Smooth muscle cell (in vitro differentiated cells): Measurements from ENCODE around the gene NCOA3. TPM values are rescaled to one million over a fixed set of nuclear protein-coding genes. Genes with fewer than 3 reads are reported as not detected.

Experiments
- DNase-seq: peaks from one replicate; lab custom pipeline; 2025; ENCODE audit not compliant: unreplicated experiment; lab: John Stamatoyannopoulos, UW
- H2AFZ ChIP-seq: fragments of 200-600 bp; sonication (generic); 2 replicates; pipeline ENCODE4 v1.6.0; 2016; ENCODE audit warnings: antibody characterized with exemption, low read depth, mild to moderate bottlenecking
- H3F3A ChIP-seq: fragments of 200-600 bp; sonication (generic); 2 replicates; pipeline ENCODE4 v1.6.0; 2017; ENCODE audit warnings: antibody characterized with exemption, low read depth
- H3K27ac ChIP-seq: fragments of 200-600 bp; sonication (generic); 2 replicates; pipeline ENCODE4 v1.5.1; 2016; ENCODE audit warnings: low read depth, mild to moderate bottlenecking
- H3K27me3 ChIP-seq: fragments of 200-600 bp; sonication (generic); 2 replicates; pipeline ENCODE4 v1.6.1; 2016; ENCODE audit warnings: low read depth, mild to moderate bottlenecking
- H3K36me3 ChIP-seq: fragments of 200-600 bp; sonication (generic); 2 replicates; pipeline ENCODE4 v1.5.1; 2016; ENCODE audit warnings: low read depth
- H3K4me1 ChIP-seq: fragments of 200-600 bp; sonication (generic); 2 replicates; pipeline ENCODE4 v1.5.1; 2016; ENCODE audit warnings: low read depth
- H3K4me2 ChIP-seq: fragments of 200-600 bp; sonication (generic); 2 replicates; pipeline ENCODE4 v1.6.0; 2016; ENCODE audit warnings: mild to moderate bottlenecking
- H3K4me3 ChIP-seq: fragments of 200-600 bp; sonication (generic); 2 replicates; pipeline ENCODE4 v1.5.1; 2016; ENCODE audit warnings: mild to moderate bottlenecking
- H3K79me2 ChIP-seq: fragments of 200-600 bp; sonication (generic); 2 replicates; pipeline ENCODE4 v1.6.0; 2016; ENCODE audit warnings: low read depth, mild to moderate bottlenecking
- H3K9ac ChIP-seq: fragments of 200-600 bp; sonication (generic); 2 replicates; pipeline ENCODE4 v1.6.0; 2016; ENCODE audit warnings: low read depth
- H3K9me3 ChIP-seq: fragments of 200-600 bp; sonication (generic); replicated peaks from 2 replicates; pipeline ENCODE4 v1.5.1; 2016; ENCODE audit warnings: low read depth
- H4K20me1 ChIP-seq: fragments of 200-600 bp; sonication (generic); 2 replicates; pipeline ENCODE4 v1.6.0; 2016; ENCODE audit warnings: low read depth
- CTCF ChIP-seq: fragments of 200-600 bp; sonication (generic); IDR thresholded peaks from 2 replicates; pipeline ENCODE4 v1.5.1; 2017; ENCODE audit warnings: borderline replicate concordance, mild to moderate bottlenecking, antibody characterized with exemption; ENCODE audit not compliant: insufficient read depth, poor library complexity, severe bottlenecking
- WGBS: methylation state at CpG from one replicate; pipeline ENCODE4 v1.1.7; 2016; ENCODE audit warnings: low lambda C conversion rate; 5-methylcytosine and 5-hydroxymethylcytosine counted together
- polyA plus RNA-seq: library from polyadenylated mRNA; unstranded; fragments of >200 nt; fragmentation: Nextera tagmentation; extraction: Ambion mirVana; gene quantifications from 2 replicates; pipeline ENCODE4 v1.2.1, GENCODE V29; 2016
- total RNA-seq: library from RNA; depleted of rRNA; stranded (reverse); fragments of >200 nt; gene quantifications from 2 replicates; pipeline ENCODE4 v1.2.3, GENCODE V29; 2014

NCOA3 gene
- total and polyA plus RNA-seq, 2 experiments from 2014 or later = 6.0 to 28.4 TPM

GRCh38 chr20:47660983-47661700, 159.5 kb downstream of the NCOA3 start:
- H3K9ac ChIP-seq = no peak overlapping the region
- no peaks in the 10 kb centered on the region for H3K27me3 ChIP-seq
- no peaks in the 10 kb centered on the region for H3K9me3 ChIP-seq
- no peak overlapping the region for H2AFZ ChIP-seq
- no peak overlapping the region for H3K27ac ChIP-seq
- H3K4me1 ChIP-seq = peaks cover 4% of the 10 kb centered on the region
- H3K79me2 ChIP-seq = no peaks in the 10 kb centered on the region
- H3K36me3 ChIP-seq = no peaks in the 10 kb centered on the region
- H4K20me1 ChIP-seq = no peaks in the 10 kb centered on the region
- no peak overlapping the region for H3K4me2 ChIP-seq
- 95% methylated on average over 12 of the region's 12 CpGs for WGBS
- peaks cover 3% of the 10 kb centered on the region for H3F3A ChIP-seq
- H3K4me3 ChIP-seq = no peak overlapping the region
- TF ChIP-seq CTCF = no peak
- no peak for DNase-seq

GRCh38 chr20:47661714-47662113, 160.0 kb downstream of the NCOA3 start:
- H3K9ac ChIP-seq = no peak overlapping the region
- H4K20me1 ChIP-seq = no peaks in the 10 kb centered on the region
- DNase-seq = no peak
- H3F3A ChIP-seq = peaks cover 3% of the 10 kb centered on the region
- H3K4me1 ChIP-seq = peaks cover 4% of the 10 kb centered on the region
- no peak overlapping the region for H3K4me3 ChIP-seq
- H3K36me3 ChIP-seq = no peaks in the 10 kb centered on the region
- no peak overlapping the region for H2AFZ ChIP-seq
- no peak overlapping the region for H3K27ac ChIP-seq
- no peaks in the 10 kb centered on the region for H3K79me2 ChIP-seq
- H3K27me3 ChIP-seq = no peaks in the 10 kb centered on the region
- H3K9me3 ChIP-seq = no peaks in the 10 kb centered on the region
- TF ChIP-seq CTCF = no peak
- 96% methylated on average over 7 of the region's 7 CpGs for WGBS
- no peak overlapping the region for H3K4me2 ChIP-seq

- Histone ChIP-seq H3K4me3 (no peak overlapping the region), H3K4me1 (peaks cover 4% of the 10 kb centered on the region), H3K79me2 (no peaks in the 10 kb centered on the region), H3K27me3 (no peaks in the 10 kb centered on the region), H3K27ac (no peak overlapping the region), H3K9me3 (no peaks in the 10 kb centered on the region), H3K36me3 (no peaks in the 10 kb centered on the region), H2AFZ (no peak overlapping the region), H3K9ac (no peak overlapping the region), H4K20me1 (no peaks in the 10 kb centered on the region), H3K4me2 (no peak overlapping the region), H3F3A (peaks cover 3% of the 10 kb centered on the region)
- no peak for TF ChIP-seq CTCF
- no peak for DNase-seq
- 97% methylated on average over 16 of the region's 16 CpGs for WGBS
Measured at GRCh38 chr20:47662483-47663353, 161.0 kb downstream of the NCOA3 start.
